Calu3 (cell line): ENCODE data around the gene TNFAIP8L1. TPM values are rescaled to one million over a fixed set of nuclear protein-coding genes. Genes with fewer than 3 reads are reported as not detected.

ENCODE experiments used
- BruUV-seq: library from RNA; stranded (reverse); fragments of 400-500 nt; replicated peaks from 2 replicates; lab custom pipeline; 2021; lab: Mats Ljungman, UMichigan
- CTCF ChIA-PET: fragments of 300-600 bp; sonication (Branson Sonifier 250); formaldehyde crosslinking; loops from one replicate; lab custom pipeline; 2022; ENCODE audit warnings: antibody characterized with exemption; lab: Charles Lee
- DNase-seq: peaks from one replicate; pipeline ENCODE4 v3.0.0; 2022
- H3K27ac Mint-ChIP-seq: one replicate; pipeline ENCODE4 v1.8.0; 2022; ENCODE audit warnings: mixed read lengths; ENCODE audit not compliant: unreplicated experiment
- H3K27me3 Mint-ChIP-seq: one replicate; pipeline ENCODE4 v1.8.0; 2022; ENCODE audit warnings: mixed read lengths; ENCODE audit not compliant: unreplicated experiment
- H3K36me3 Mint-ChIP-seq: one replicate; pipeline ENCODE4 v1.8.0; 2022; ENCODE audit warnings: mild to moderate bottlenecking, moderate library complexity, mixed read lengths; ENCODE audit not compliant: insufficient read depth, unreplicated experiment
- H3K4me1 Mint-ChIP-seq: one replicate; pipeline ENCODE4 v1.8.0; 2022; ENCODE audit warnings: mild to moderate bottlenecking, low read depth, mixed read lengths; ENCODE audit not compliant: unreplicated experiment
- H3K4me3 Mint-ChIP-seq: one replicate; pipeline ENCODE4 v1.8.0; 2022; ENCODE audit warnings: mild to moderate bottlenecking, low read depth, moderate library complexity, mixed read lengths; ENCODE audit not compliant: unreplicated experiment
- H3K9me3 Mint-ChIP-seq: one replicate; pipeline ENCODE4 v1.8.0; 2022; ENCODE audit warnings: low read depth, mixed read lengths; ENCODE audit not compliant: unreplicated experiment
- CTCF ChIP-seq: fragments of 200-600 bp; IDR thresholded peaks from one replicate; pipeline ENCODE4 v1.8.0; 2022; ENCODE audit warnings: antibody characterized with exemption; ENCODE audit not compliant: unreplicated experiment
- intact Hi-C: fragments of 100-400 bp; cut with micrococcal nuclease; formaldehyde crosslinking; loops from one replicate; pipeline ENCODE4 v1.10.0; 2022; ENCODE audit not compliant: unreplicated experiment
- total RNA-seq: library from RNA; stranded (reverse); gene quantifications from 2 replicates; pipeline ENCODE4 v1.2.3, GENCODE V29; 2022

Gene TNFAIP8L1
- total RNA-seq, 1 experiment from 2014 or later: 5.3 TPM

GRCh38 chr19:4671185-4671851 is 32.0 kb downstream of the TNFAIP8L1 start:
- no peaks in the 10 kb centered on the region for H3K27me3 Mint-ChIP-seq
- no peak for DNase-seq
- H3K27ac Mint-ChIP-seq: peak overlapping the region; percentile 33
- BruUV-seq: no TSS peak
- no peak for TF ChIP-seq CTCF
- no peaks in the 10 kb centered on the region for H3K9me3 Mint-ChIP-seq
- CTCF ChIA-PET: no interaction called here
- no peaks in the 10 kb centered on the region for H3K4me1 Mint-ChIP-seq
- intact Hi-C loops: no loop called here
- H3K4me3 Mint-ChIP-seq: peak overlapping the region; percentile 83
- H3K36me3 Mint-ChIP-seq: peaks cover 41% of the 10 kb centered on the region

- intact Hi-C loops: no loop called here
- Mint-ChIP-seq H3K36me3 (peaks cover 26% of the 10 kb centered on the region), H3K27me3 (no peaks in the 10 kb centered on the region), H3K4me3 (no peak overlapping the region), H3K27ac (no peak overlapping the region), H3K9me3 (no peaks in the 10 kb centered on the region), H3K4me1 (no peaks in the 10 kb centered on the region)
- no peak for DNase-seq
- no TSS peak for BruUV-seq
- TF ChIP-seq CTCF: no peak
- CTCF ChIA-PET: no interaction called here
Observed at GRCh38 chr19:4673216-4673615, 33.9 kb downstream of the TNFAIP8L1 start.

- no TSS peak for BruUV-seq
- no peaks in the 10 kb centered on the region for H3K9me3 Mint-ChIP-seq
- CTCF ChIA-PET: no interaction called here
- H3K27me3 Mint-ChIP-seq: no peaks in the 10 kb centered on the region
- TF ChIP-seq CTCF: no peak
- no peaks in the 10 kb centered on the region for H3K4me1 Mint-ChIP-seq
- no peak for DNase-seq
- no peak overlapping the region for H3K4me3 Mint-ChIP-seq
- intact Hi-C loops: no loop called here
- H3K27ac Mint-ChIP-seq: no peak overlapping the region
- peaks cover 21% of the 10 kb centered on the region for H3K36me3 Mint-ChIP-seq
Observed at GRCh38 chr19:4673726-4674125, 34.4 kb downstream of the TNFAIP8L1 start.

GRCh38 chr19:4675346-4675745 is 36.0 kb downstream of the TNFAIP8L1 start:
- Mint-ChIP-seq H3K4me3 (no peak overlapping the region), H3K27me3 (no peaks in the 10 kb centered on the region), H3K36me3 (peaks cover 17% of the 10 kb centered on the region), H3K9me3 (no peaks in the 10 kb centered on the region), H3K4me1 (no peaks in the 10 kb centered on the region), H3K27ac (no peak overlapping the region)
- TSS peak; percentile 92 for BruUV-seq
- CTCF ChIA-PET: no interaction called here
- no peak for DNase-seq
- TF ChIP-seq CTCF: no peak
- intact Hi-C loops: no loop called here
